WTC11 (cell line): ENCODE results near the gene PDF. TPM values are rescaled to one million over a fixed set of nuclear protein-coding genes. Genes with fewer than 3 reads are reported as not detected.

Source experiments
- ATAC-seq: fragments of 200-7000 bp; cut with Tn5 transposase; 2 replicates; pipeline ENCODE4 v1.10.0; 2021; ENCODE audit warnings: mild to moderate bottlenecking, moderate library complexity
- CTCF ChIA-PET: fragments of 300-600 bp; sonication (Branson Sonifier 250); formaldehyde crosslinking; loops from one replicate; lab custom pipeline; 2021; ENCODE audit warnings: antibody characterized with exemption; lab: Charles Lee
- POLR2A ChIA-PET: fragments of 350-600 bp; sonication (Branson Sonifier 250); formaldehyde crosslinking; loops from one replicate; lab custom pipeline; 2021; ENCODE audit warnings: antibody characterized with exemption; lab: Charles Lee
- DNase-seq: peaks from one replicate; pipeline ENCODE4 v3.0.0; 2021; ENCODE audit warnings: low spot score
- H3K27ac Mint-ChIP-seq: 2 replicates; pipeline ENCODE4 v1.8.0; 2021; ENCODE audit warnings: mixed read lengths
- H3K27me3 Mint-ChIP-seq: 2 replicates; pipeline ENCODE4 v1.8.0; 2021; ENCODE audit warnings: low read depth, mild to moderate bottlenecking, moderate library complexity, mixed read lengths
- H3K36me3 Mint-ChIP-seq: 2 replicates; pipeline ENCODE4 v1.8.0; 2021; ENCODE audit warnings: mixed read lengths
- H3K4me1 Mint-ChIP-seq: 2 replicates; pipeline ENCODE4 v1.8.0; 2022; ENCODE audit warnings: mixed read lengths
- H3K4me3 Mint-ChIP-seq: 2 replicates; pipeline ENCODE4 v1.8.0; 2021; ENCODE audit warnings: mild to moderate bottlenecking, moderate library complexity, mixed read lengths
- H3K9me3 Mint-ChIP-seq: 2 replicates; pipeline ENCODE4 v1.8.0; 2021; ENCODE audit warnings: mixed read lengths
- ARID4B ChIP-seq: sonication (generic); formaldehyde crosslinking; IDR thresholded peaks from 2 replicates; pipeline ENCODE4 v1.8.0; 2023; ENCODE audit warnings: missing genetic modification reagents, mild to moderate bottlenecking, borderline replicate concordance
- CREB1 ChIP-seq: sonication (generic); formaldehyde crosslinking; IDR thresholded peaks from 2 replicates; pipeline ENCODE4 v1.8.0; 2023; ENCODE audit warnings: mild to moderate bottlenecking, missing genetic modification reagents
- E2F1 ChIP-seq: sonication (generic); formaldehyde crosslinking; IDR thresholded peaks from 2 replicates; pipeline ENCODE4 v1.8.0; 2022; ENCODE audit warnings: mild to moderate bottlenecking, missing genetic modification reagents
- JAZF1 ChIP-seq: fragments of 250-450 bp; sonication (Bioruptor Pico); IDR thresholded peaks from 2 replicates; pipeline ENCODE4 v1.9.0; 2021; ENCODE audit warnings: moderate library complexity, mild to moderate bottlenecking, inconsistent platforms
- NR1H2 ChIP-seq: sonication (generic); formaldehyde crosslinking; IDR thresholded peaks from 2 replicates; pipeline ENCODE4 v1.9.0; 2021; ENCODE audit warnings: mild to moderate bottlenecking, moderate library complexity, missing genetic modification reagents
- NR2C2 ChIP-seq: sonication (generic); formaldehyde crosslinking; IDR thresholded peaks from 2 replicates; pipeline ENCODE4 v1.8.0; 2022; ENCODE audit warnings: mild to moderate bottlenecking, missing genetic modification reagents
- PREB ChIP-seq: sonication (generic); formaldehyde crosslinking; IDR thresholded peaks from 2 replicates; pipeline ENCODE4 v1.8.1; 2022; ENCODE audit warnings: mild to moderate bottlenecking, missing genetic modification reagents, moderate library complexity, borderline replicate concordance
- TP53 ChIP-seq: sonication (generic); formaldehyde crosslinking; IDR thresholded peaks from 2 replicates; pipeline ENCODE4 v1.8.1; 2023; ENCODE audit warnings: mild to moderate bottlenecking, missing genetic modification reagents
- ZMAT4 ChIP-seq: fragments of 250-450 bp; sonication (Bioruptor Pico); IDR thresholded peaks from 2 replicates; pipeline ENCODE4 v1.9.0; 2021; ENCODE audit warnings: mild to moderate bottlenecking
- ZNF138 ChIP-seq: sonication (generic); formaldehyde crosslinking; conservative IDR thresholded peaks from 2 replicates; pipeline ENCODE4 v1.8.1; 2022; ENCODE audit warnings: mild to moderate bottlenecking, moderate library complexity, missing genetic modification reagents
- ZNF219 ChIP-seq: sonication (generic); formaldehyde crosslinking; IDR thresholded peaks from 2 replicates; pipeline ENCODE4 v1.8.0; 2023; ENCODE audit warnings: missing genetic modification reagents, mild to moderate bottlenecking, borderline replicate concordance
- total RNA-seq: library from RNA; stranded (reverse); gene quantifications from 3 replicates; pipeline ENCODE4 v1.2.3, GENCODE V29; 2021
- TF ChIP-seq, protein P1 (sequence below): sonication (generic); formaldehyde crosslinking; conservative IDR thresholded peaks from 2 replicates; pipeline ENCODE4 v1.8.1; 2023; ENCODE audit warnings: mild to moderate bottlenecking, low read depth, missing genetic modification reagents, moderate library complexity
- TF ChIP-seq, protein P2 (sequence below): sonication (generic); formaldehyde crosslinking; IDR thresholded peaks from 2 replicates; pipeline ENCODE4 v1.8.0; 2022; ENCODE audit warnings: missing genetic modification reagents
- TF ChIP-seq, protein P3 (sequence below): sonication (generic); formaldehyde crosslinking; IDR thresholded peaks from 2 replicates; pipeline ENCODE4 v1.8.1; 2022; ENCODE audit warnings: low read depth, mild to moderate bottlenecking, moderate library complexity, missing genetic modification reagents, borderline replicate concordance

Gene PDF
- total RNA-seq, 1 experiment from 2014 or later = 28.2 TPM

GRCh38 chr16:69318911-69319289, 11.5 kb downstream of the PDF start:
- no peak for ATAC-seq
- Mint-ChIP-seq H3K36me3 (peaks cover 61% of the 10 kb centered on the region), H3K9me3 (no peaks in the 10 kb centered on the region), H3K27ac (no peak overlapping the region), H3K4me3 (no peak overlapping the region), H3K27me3 (no peaks in the 10 kb centered on the region), H3K4me1 (no peaks in the 10 kb centered on the region)
- CTCF ChIA-PET = no interaction called here
- DNase-seq = no peak
- POLR2A ChIA-PET = interaction anchor here (0.7 kb wide), 1 partner anchor 27 kb away, joined by 3 read pairs; no protein-coding TSS in a partner anchor
- no peak for TF ChIP-seq ZMAT4 (CRISPR knock-in tag)
- TF ChIP-seq, protein P1, sequence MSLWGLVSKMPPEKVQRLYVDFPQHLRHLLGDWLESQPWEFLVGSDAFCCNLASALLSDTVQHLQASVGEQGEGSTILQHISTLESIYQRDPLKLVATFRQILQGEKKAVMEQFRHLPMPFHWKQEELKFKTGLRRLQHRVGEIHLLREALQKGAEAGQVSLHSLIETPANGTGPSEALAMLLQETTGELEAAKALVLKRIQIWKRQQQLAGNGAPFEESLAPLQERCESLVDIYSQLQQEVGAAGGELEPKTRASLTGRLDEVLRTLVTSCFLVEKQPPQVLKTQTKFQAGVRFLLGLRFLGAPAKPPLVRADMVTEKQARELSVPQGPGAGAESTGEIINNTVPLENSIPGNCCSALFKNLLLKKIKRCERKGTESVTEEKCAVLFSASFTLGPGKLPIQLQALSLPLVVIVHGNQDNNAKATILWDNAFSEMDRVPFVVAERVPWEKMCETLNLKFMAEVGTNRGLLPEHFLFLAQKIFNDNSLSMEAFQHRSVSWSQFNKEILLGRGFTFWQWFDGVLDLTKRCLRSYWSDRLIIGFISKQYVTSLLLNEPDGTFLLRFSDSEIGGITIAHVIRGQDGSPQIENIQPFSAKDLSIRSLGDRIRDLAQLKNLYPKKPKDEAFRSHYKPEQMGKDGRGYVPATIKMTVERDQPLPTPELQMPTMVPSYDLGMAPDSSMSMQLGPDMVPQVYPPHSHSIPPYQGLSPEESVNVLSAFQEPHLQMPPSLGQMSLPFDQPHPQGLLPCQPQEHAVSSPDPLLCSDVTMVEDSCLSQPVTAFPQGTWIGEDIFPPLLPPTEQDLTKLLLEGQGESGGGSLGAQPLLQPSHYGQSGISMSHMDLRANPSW (CRISPR knock-in tag) = no peak
- TF ChIP-seq, protein P2, sequence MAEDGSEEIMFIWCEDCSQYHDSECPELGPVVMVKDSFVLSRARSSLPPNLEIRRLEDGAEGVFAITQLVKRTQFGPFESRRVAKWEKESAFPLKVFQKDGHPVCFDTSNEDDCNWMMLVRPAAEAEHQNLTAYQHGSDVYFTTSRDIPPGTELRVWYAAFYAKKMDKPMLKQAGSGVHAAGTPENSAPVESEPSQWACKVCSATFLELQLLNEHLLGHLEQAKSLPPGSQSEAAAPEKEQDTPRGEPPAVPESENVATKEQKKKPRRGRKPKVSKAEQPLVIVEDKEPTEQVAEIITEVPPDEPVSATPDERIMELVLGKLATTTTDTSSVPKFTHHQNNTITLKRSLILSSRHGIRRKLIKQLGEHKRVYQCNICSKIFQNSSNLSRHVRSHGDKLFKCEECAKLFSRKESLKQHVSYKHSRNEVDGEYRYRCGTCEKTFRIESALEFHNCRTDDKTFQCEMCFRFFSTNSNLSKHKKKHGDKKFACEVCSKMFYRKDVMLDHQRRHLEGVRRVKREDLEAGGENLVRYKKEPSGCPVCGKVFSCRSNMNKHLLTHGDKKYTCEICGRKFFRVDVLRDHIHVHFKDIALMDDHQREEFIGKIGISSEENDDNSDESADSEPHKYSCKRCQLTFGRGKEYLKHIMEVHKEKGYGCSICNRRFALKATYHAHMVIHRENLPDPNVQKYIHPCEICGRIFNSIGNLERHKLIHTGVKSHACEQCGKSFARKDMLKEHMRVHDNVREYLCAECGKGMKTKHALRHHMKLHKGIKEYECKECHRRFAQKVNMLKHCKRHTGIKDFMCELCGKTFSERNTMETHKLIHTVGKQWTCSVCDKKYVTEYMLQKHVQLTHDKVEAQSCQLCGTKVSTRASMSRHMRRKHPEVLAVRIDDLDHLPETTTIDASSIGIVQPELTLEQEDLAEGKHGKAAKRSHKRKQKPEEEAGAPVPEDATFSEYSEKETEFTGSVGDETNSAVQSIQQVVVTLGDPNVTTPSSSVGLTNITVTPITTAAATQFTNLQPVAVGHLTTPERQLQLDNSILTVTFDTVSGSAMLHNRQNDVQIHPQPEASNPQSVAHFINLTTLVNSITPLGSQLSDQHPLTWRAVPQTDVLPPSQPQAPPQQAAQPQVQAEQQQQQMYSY (CRISPR knock-in tag) = no peak
- TF ChIP-seq ARID4B (CRISPR knock-in tag) = no peak
- TF ChIP-seq TP53 (CRISPR knock-in tag) = no peak
- TF ChIP-seq, protein P3, sequence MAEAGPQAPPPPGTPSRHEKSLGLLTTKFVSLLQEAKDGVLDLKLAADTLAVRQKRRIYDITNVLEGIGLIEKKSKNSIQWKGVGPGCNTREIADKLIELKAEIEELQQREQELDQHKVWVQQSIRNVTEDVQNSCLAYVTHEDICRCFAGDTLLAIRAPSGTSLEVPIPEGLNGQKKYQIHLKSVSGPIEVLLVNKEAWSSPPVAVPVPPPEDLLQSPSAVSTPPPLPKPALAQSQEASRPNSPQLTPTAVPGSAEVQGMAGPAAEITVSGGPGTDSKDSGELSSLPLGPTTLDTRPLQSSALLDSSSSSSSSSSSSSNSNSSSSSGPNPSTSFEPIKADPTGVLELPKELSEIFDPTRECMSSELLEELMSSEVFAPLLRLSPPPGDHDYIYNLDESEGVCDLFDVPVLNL (CRISPR knock-in tag) = no peak
- no peak for TF ChIP-seq ZNF219 (CRISPR knock-in tag)
- no peak for TF ChIP-seq E2F1 (CRISPR knock-in tag)
- TF ChIP-seq JAZF1 = no peak
- TF ChIP-seq CREB1 = no peak
- no peak for TF ChIP-seq PREB (CRISPR knock-in tag)
- TF ChIP-seq NR2C2 (CRISPR knock-in tag) = no peak
- no peak for TF ChIP-seq NR1H2 (CRISPR knock-in tag)
- no peak for TF ChIP-seq ZNF138 (CRISPR knock-in tag)
